Right atrium auricular region (tissue), 2 donors: ENCODE measurements around the gene ADCY3. TPM values are rescaled to one million over a fixed set of nuclear protein-coding genes. Genes with fewer than 3 reads are reported as not detected.

Experiments used
- DNase-seq: peaks from one replicate; pipeline ENCODE4 v3.0.0-alpha.2; 2019; ENCODE audit warnings: low spot score
- H3K27ac ChIP-seq, 2 donors: fragments of 200-600 bp; sonication (generic); 1 replicate in 1 of 2; 2 replicates in 1 of 2; pipeline ENCODE4 v1.5.1; 2016 to 2019
- H3K27me3 ChIP-seq, 2 donors: fragments of 200-600 bp; sonication (generic); one replicate each; pipeline versions ENCODE4 v1.5.1 to v1.6.0; 2017 to 2019
- H3K36me3 ChIP-seq: fragments of 200-600 bp; sonication (generic); one replicate; pipeline ENCODE4 v1.5.1; 2016
- H3K4me1 ChIP-seq, 2 donors: fragments of 200-600 bp; sonication (generic); one replicate each; pipeline versions ENCODE4 v1.5.1 to v1.6.0; 2017 to 2019
- H3K4me3 ChIP-seq, 2 donors: fragments of 200-600 bp; sonication (generic); 1 replicate in 1 of 2; 2 replicates in 1 of 2; pipeline ENCODE4 v1.5.1; 2017 to 2019; ENCODE audit warnings: mild to moderate bottlenecking in 1 of 2, moderate library complexity in 1 of 2
- H3K9me3 ChIP-seq, 2 donors: fragments of 200-600 bp; sonication (generic); one replicate each; pipeline ENCODE4 v1.5.1; 2019
- CTCF ChIP-seq, 2 donors: fragments of 200-600 bp; sonication (generic); IDR thresholded peaks; one replicate each; pipeline ENCODE4 v1.5.1; 2019; ENCODE audit warnings: antibody characterized with exemption in 2 of 2
- total RNA-seq, 2 donors: library from RNA; depleted of rRNA; stranded (reverse); fragments of >200 nt; gene quantifications; one replicate each; pipeline ENCODE4 v1.1.0, GENCODE V29; 2016

The ADCY3 gene
- total RNA-seq, 2 donors from 2014 or later, result 14.1 to 28.4 TPM

GRCh38 chr2:24881158-24881557 is 38.9 kb downstream of the ADCY3 start:
- Histone ChIP-seq H3K27ac (peak overlapping the region in 1 of 2 donors; percentile 2), H3K9me3 (no peaks in the 10 kb centered on the region), H3K4me1 (no peaks in the 10 kb centered on the region), H3K27me3 (no peaks in the 10 kb centered on the region), H3K4me3 (no peak overlapping the region), H3K36me3 (no peaks in the 10 kb centered on the region)
- no peak for DNase-seq
- no peak for TF ChIP-seq CTCF (IDR thresholded peaks at IDR 0.05)

GRCh38 chr2:24878341-24878740 is 41.7 kb downstream of the ADCY3 start:
- Histone ChIP-seq H3K27ac (peak overlapping the region in 1 of 2 donors; percentile 11), H3K27me3 (no peaks in the 10 kb centered on the region), H3K4me3 (no peak overlapping the region), H3K9me3 (no peaks in the 10 kb centered on the region), H3K36me3 (no peaks in the 10 kb centered on the region), H3K4me1 (peaks cover 0 to 14% of the 10 kb centered on the region in 2 donors)
- TF ChIP-seq CTCF (IDR thresholded peaks at IDR 0.05), result no peak
- no peak for DNase-seq

GRCh38 chr2:24877646-24878045 is 42.4 kb downstream of the ADCY3 start:
- no peak overlapping the region for H3K27ac ChIP-seq

GRCh38 chr2:24877067-24877466 is 43.0 kb downstream of the ADCY3 start:
- peaks cover 0 to 24% of the 10 kb centered on the region in 2 donors for H3K4me1 ChIP-seq
- no peaks in the 10 kb centered on the region for H3K27me3 ChIP-seq
- no peak for DNase-seq
- no peaks in the 10 kb centered on the region for H3K9me3 ChIP-seq
- H3K36me3 ChIP-seq, result no peaks in the 10 kb centered on the region
- H3K4me3 ChIP-seq, result no peak overlapping the region
- no peak for TF ChIP-seq CTCF (IDR thresholded peaks at IDR 0.05)
- H3K27ac ChIP-seq, result no peak overlapping the region

More at GRCh38 chr2:24877646-24878045, 42.4 kb downstream of the ADCY3 start:
- TF ChIP-seq CTCF (IDR thresholded peaks at IDR 0.05), result no peak
- Histone ChIP-seq H3K27me3 (no peaks in the 10 kb centered on the region), H3K36me3 (no peaks in the 10 kb centered on the region), H3K4me1 (peaks cover 0 to 18% of the 10 kb centered on the region in 2 donors), H3K9me3 (no peaks in the 10 kb centered on the region), H3K4me3 (no peak overlapping the region)
- DNase-seq, result no peak

- no peak for DNase-seq
- Histone ChIP-seq H3K4me1 (peaks cover 0 to 29% of the 10 kb centered on the region in 2 donors), H3K9me3 (no peaks in the 10 kb centered on the region), H3K27me3 (no peaks in the 10 kb centered on the region), H3K27ac (peak overlapping the region in 1 of 2 donors; percentile 74), H3K4me3 (no peak overlapping the region), H3K36me3 (no peaks in the 10 kb centered on the region)
- no peak for TF ChIP-seq CTCF (IDR thresholded peaks at IDR 0.05)
Measured at GRCh38 chr2:24875901-24876300, 44.1 kb downstream of the ADCY3 start.

- Histone ChIP-seq H3K4me1 (peaks cover 0 to 29% of the 10 kb centered on the region in 2 donors), H3K9me3 (no peaks in the 10 kb centered on the region), H3K27ac (peak overlapping the region; percentile 74 to 75), H3K27me3 (no peaks in the 10 kb centered on the region), H3K36me3 (no peaks in the 10 kb centered on the region), H3K4me3 (no peak overlapping the region)
- no peak for TF ChIP-seq CTCF (IDR thresholded peaks at IDR 0.05)
- no peak for DNase-seq
Measured at GRCh38 chr2:24875272-24875671, 44.8 kb downstream of the ADCY3 start.
